ENCODE data around the gene ST7L.

Gene ST7L

DNA sequence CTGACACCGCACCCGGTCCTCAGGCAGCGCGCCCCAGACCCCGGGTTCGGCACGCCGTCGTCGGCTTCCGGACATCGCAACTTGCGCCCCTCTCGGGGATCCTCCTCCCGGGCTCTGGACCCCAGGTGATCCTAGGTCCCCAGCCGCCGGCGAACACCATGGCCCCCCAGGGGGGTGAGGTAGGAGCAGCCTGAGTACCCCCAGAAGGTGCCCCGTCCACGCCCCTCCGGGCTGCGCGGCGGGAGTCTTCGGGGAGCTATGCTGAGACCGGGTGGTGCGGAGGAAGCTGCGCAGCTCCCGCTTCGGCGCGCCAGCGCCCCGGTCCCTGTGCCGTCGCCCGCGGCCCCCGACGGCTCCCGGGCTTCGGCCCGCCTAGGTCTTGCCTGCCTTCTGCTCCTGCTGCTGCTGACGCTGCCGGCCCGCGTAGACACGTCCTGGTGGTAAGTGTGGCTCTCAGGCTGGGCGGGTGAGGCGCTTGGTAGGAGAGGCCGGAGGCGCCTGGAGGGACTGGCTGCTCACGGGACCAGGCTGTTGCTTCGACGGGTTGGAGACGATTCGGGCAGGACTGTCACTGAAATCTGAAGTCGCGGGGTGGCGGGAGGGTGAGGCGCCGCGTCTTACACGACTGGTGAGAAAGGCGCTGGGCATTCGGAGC is 109.8 kb downstream of the ST7L start:
- no peak for DNase-seq (ENCODE audit: extremely low read depth, low read depth)
- no peak for TF ChIP-seq CTCF (IDR thresholded peaks at IDR 0.05; ENCODE audit: low read depth, low read length, missing control alignments)
- H3K4me3 ChIP-seq (replicated peaks; ENCODE audit: low read depth, low read length) = peak overlapping the region; percentile 42

DNA sequence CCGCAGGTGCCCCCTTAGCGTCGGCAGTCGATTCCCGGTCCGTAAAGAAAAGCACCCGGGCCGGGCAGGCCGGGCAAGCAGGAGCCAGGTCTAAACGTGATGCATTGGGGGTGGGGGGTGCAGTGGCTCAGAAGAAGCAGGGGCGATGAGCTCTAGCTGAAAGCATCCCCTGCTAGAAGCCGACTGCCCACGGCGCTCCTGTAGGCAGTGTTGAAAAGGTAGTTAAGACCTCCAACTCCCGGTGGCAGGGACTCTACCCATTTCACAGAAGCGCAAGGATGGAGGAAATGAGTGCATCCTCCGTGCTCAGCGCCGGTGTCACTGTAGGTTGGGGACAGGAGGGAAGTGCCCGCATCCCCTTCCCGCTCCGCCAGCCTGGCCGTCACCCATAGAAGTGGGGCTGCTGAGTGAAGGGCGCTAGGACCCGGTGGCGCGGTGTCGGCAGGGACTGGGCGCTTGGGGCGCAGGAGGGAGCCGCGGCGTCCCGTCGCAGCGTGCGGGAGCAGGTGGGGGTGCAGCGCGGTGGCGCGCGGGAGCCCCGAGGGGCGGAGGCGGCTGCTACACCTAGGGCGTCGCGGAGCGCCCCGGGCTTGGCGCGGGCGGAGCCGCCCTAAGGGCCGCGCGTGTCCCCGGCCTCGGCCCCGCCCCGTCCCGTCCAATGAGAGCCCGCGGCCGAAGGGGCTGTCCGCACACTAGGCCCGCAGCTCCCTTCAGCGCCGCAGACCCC is 110.5 kb downstream of the ST7L start, which contains the start of gene WNT2B:
Gene WNT2B (plus strand): TSS at position 688 of the 727 bp plus-strand sequence. CDS start 298 bp downstream, outside the sequence.
- no peak for DNase-seq (ENCODE audit: extremely low read depth, low read depth)
- no peak for TF ChIP-seq CTCF (IDR thresholded peaks at IDR 0.05; ENCODE audit: low read depth, low read length, missing control alignments)
- peak within 1 kb of the TSS; percentile 42 for H3K4me3 ChIP-seq (replicated peaks; ENCODE audit: low read depth, low read length)

DNA sequence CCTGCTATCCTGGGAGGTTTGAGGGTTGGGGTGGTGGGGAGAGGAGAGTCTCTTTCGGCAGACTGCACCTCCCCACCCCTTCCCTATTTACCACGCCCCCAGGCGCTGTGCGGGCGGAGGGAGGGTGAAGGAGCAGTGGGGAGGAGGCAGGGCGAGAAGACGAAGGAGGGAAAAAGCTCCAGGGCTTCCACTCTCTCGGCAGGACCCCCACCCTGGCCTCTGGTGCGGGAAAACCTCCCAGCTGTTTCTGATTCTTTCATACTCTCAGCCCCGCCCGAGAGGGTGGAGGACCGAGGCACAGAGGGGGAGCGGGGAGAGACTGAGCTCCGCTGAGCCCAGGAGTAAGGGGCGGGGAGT is 111.0 kb downstream of the ST7L start:
- peak overlapping the region; percentile 42 for H3K4me3 ChIP-seq (replicated peaks; ENCODE audit: low read depth, low read length)
- DNase-seq (ENCODE audit: extremely low read depth, low read depth) = no peak
- TF ChIP-seq CTCF (IDR thresholded peaks at IDR 0.05; ENCODE audit: low read depth, low read length, missing control alignments) = no peak

DNA sequence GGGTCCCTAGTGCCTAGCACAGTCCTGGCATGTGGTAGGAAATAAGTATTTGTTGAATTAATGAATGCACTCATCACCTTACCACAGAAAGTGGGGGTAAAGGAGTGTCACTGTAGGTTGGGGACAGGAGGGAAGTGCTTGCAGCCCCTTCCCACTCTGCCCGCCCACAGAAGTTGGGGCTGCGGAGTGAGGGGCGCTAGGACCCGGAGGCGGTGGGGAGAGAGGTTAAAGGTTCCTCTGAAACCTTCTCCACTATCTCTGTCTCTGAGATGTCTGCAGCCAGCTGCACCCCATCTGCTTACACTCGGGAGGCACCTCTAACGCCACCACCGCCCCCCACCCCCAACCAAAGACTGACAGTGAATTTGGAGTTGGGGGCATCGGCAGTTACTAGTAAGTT is 111.6 kb downstream of the ST7L start:
- no peak for DNase-seq (ENCODE audit: extremely low read depth, low read depth)
- no peak for TF ChIP-seq CTCF (IDR thresholded peaks at IDR 0.05; ENCODE audit: low read depth, low read length, missing control alignments)
- H3K4me3 ChIP-seq (replicated peaks; ENCODE audit: low read depth, low read length) = no peak overlapping the region

DNA sequence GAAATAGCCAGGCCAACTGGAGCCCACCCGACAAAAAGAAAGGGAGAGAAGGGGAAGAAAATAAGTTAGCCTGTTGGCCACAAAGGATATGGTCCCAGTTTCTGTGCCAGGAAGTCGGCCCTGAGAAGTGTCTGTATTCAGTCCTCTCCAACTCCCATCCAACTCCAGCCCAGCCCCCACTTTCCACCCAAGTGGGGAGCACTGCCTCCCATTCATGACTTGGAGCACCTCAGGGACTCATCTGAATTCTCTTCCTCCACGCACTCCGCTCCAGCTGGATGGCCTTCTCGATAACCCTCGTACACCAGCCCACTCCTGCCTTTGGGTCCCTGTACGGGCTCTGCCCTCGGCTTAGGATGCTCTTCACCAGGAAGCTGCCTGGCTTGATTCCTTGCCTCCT is 112.2 kb downstream of the ST7L start:
- no peak for DNase-seq (ENCODE audit: extremely low read depth, low read depth)
- no peak overlapping the region for H3K4me3 ChIP-seq (replicated peaks; ENCODE audit: low read depth, low read length)
- TF ChIP-seq CTCF (IDR thresholded peaks at IDR 0.05; ENCODE audit: low read depth, low read length, missing control alignments) = no peak

GRCh38 chr1:112506306-112506705 is 112.6 kb downstream of the ST7L start:
- TF ChIP-seq CTCF (IDR thresholded peaks at IDR 0.05; ENCODE audit: low read depth, low read length, missing control alignments) = no peak
- DNase-seq (ENCODE audit: extremely low read depth, low read depth) = no peak
- no peak overlapping the region for H3K4me3 ChIP-seq (replicated peaks; ENCODE audit: low read depth, low read length)
